Measurements from ENCODE around the gene XKR7. TPM values are rescaled to one million over a fixed set of nuclear protein-coding genes. Genes with fewer than 3 reads are reported as not detected.

Gene XKR7
- total and polyA plus RNA-seq, 4 donors: 0.02 to 0.12 (median 0.05) TPM

DNA sequence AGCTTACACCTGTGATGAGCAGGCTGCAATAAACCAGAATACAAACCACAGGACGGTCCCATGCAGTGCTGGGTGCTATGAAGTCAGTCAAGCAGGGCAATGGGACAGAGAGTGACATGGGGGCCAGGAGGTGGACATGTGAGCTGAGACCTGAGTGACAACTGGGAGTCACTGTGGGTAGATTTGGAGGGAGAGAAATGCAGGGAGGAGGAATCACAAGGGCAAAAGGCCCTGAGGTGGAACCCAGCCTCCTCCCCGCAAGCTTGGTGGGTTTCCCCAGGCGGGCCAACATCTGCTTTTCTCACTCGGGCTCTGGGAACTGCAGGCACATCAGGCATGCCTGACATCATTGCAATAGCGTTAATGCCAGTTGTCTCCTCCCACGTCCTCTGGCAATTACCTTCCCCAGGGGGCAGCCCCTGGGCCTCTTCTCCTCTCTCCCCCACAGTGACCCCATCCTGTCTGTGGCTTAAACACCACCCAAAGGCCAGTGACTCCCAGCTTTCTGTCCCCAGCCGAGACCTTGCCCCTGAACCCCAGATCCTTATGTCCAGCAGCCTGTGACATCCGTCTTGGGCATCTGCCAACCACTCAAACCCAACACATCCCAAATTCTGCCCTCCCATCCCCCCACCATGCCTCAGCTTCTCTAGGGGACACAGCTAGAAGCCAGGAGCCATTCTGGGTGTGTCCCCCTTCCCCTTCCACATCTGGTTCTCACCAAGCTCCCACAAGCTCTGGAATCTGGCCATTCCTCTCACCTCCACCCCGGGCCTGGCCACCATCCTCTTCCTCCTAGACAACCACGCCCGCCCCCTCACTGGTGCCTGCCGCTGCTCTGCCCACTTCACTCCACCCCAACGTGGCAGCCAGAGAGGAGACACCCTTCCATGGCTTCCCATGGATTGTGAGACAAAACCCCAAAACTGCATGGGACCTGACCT, 44.3 kb upstream of the XKR7 start:
- no peak overlapping the region for H3K4me3 ChIP-seq
- H3K4me1 ChIP-seq (ENCODE audit: control insufficient read depth in 5 of 5, insufficient read depth in 5 of 5, low read length in 5 of 5): no peaks in the 10 kb centered on the region
- no peak overlapping the region for H3K27ac ChIP-seq (ENCODE audit: low read depth in 1 of 2, low read length in 1 of 2)
- no peak for TF ChIP-seq CTCF (IDR thresholded peaks at IDR 0.05; ENCODE audit: control extremely low read depth, extremely low read depth)
- DNase-seq (no peak), ATAC-seq (ENCODE audit: insufficient read depth, low FRiP score) (no peak)
- H3K9me3 ChIP-seq (ENCODE audit: control insufficient read depth in 4 of 4, insufficient read depth in 3 of 4, low read length in 3 of 4): peaks cover 0 to 2% (median 0%) of the 10 kb centered on the region in 4 donors
- H3K9ac ChIP-seq (ENCODE audit: insufficient read depth in 1 of 2, low read length in 2 of 2): no peak overlapping the region
- H3K36me3 ChIP-seq (ENCODE audit: control insufficient read depth in 4 of 4, insufficient read depth in 4 of 4, low read length in 4 of 4): no peaks in the 10 kb centered on the region
- H3K27me3 ChIP-seq (ENCODE audit: control insufficient read depth in 3 of 3, insufficient read depth in 3 of 3, low read length in 2 of 3): no peaks in the 10 kb centered on the region
- 48 to 51% methylated on average over 13 of the region's 13 CpGs for WGBS, 2 donors

DNA sequence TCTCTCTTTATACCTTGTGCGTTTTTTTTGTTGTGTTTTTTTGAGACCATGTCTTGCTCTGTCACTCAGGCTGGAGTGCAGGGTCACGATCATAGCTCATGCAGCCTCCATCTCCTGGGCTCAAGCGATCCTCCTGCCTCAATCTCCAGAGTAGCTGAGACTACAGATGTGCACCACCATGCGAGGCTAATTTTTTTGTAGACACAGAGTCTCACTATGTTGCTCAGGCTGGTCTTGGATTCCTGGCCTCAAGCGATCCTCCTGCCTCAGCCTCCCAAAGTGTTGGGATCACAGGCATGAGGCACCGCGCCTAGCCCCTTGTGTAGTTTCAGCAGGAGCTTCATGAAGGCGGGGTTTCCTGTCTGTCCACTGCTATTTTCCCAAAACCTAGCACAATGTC, 43.4 kb upstream of the XKR7 start:
- no peak for TF ChIP-seq CTCF (IDR thresholded peaks at IDR 0.05; ENCODE audit: control extremely low read depth, extremely low read depth)
- H3K4me3 ChIP-seq: no peak overlapping the region
- no peak overlapping the region for H3K27ac ChIP-seq (ENCODE audit: low read depth in 1 of 2, low read length in 1 of 2)
- H3K9ac ChIP-seq (ENCODE audit: insufficient read depth in 1 of 2, low read length in 2 of 2): no peak overlapping the region
- no peaks in the 10 kb centered on the region for H3K36me3 ChIP-seq (ENCODE audit: control insufficient read depth in 4 of 4, insufficient read depth in 4 of 4, low read length in 4 of 4)
- peaks cover 0 to 2% (median 0%) of the 10 kb centered on the region in 4 donors for H3K9me3 ChIP-seq (ENCODE audit: control insufficient read depth in 4 of 4, insufficient read depth in 3 of 4, low read length in 3 of 4)
- ATAC-seq (ENCODE audit: insufficient read depth, low FRiP score) (no peak), DNase-seq (no peak)
- no peaks in the 10 kb centered on the region for H3K4me1 ChIP-seq (ENCODE audit: control insufficient read depth in 5 of 5, insufficient read depth in 5 of 5, low read length in 5 of 5)
- whole genome bisulfite sequencing, 2 donors: 93 to 94% methylated on average over 8 of the region's 8 CpGs
- H3K27me3 ChIP-seq (ENCODE audit: control insufficient read depth in 3 of 3, insufficient read depth in 3 of 3, low read length in 2 of 3): no peaks in the 10 kb centered on the region

DNA sequence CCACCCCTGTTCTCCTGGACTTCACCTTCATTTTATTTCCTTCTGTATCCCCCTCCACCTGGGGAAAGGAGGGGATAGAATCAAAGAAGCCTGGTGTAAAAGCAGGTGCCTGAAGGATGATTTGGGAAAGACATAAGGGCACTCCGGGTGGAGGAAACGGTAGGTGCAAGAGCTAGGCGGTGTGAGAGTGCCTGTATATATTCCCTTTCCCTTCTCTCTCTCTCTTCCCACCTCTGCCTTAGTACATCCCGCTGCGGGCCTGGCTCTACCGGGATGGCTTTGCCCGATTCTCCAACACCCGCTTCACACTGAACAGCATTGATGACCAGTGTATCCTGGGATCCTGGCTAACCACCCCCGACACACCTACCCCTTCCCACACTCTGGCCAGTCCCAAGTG, 42.3 kb upstream of the XKR7 start:
- Histone ChIP-seq H3K36me3 (ENCODE audit: control insufficient read depth in 4 of 4, insufficient read depth in 4 of 4, low read length in 4 of 4) (no peaks in the 10 kb centered on the region), H3K27ac (ENCODE audit: low read depth in 1 of 2, low read length in 1 of 2) (no peak overlapping the region), H3K27me3 (ENCODE audit: control insufficient read depth in 3 of 3, insufficient read depth in 3 of 3, low read length in 2 of 3) (no peaks in the 10 kb centered on the region), H3K9me3 (ENCODE audit: control insufficient read depth in 4 of 4, insufficient read depth in 3 of 4, low read length in 3 of 4) (no peaks in the 10 kb centered on the region), H3K4me3 (no peak overlapping the region), H3K4me1 (ENCODE audit: control insufficient read depth in 5 of 5, insufficient read depth in 5 of 5, low read length in 5 of 5) (no peaks in the 10 kb centered on the region), H3K9ac (ENCODE audit: insufficient read depth in 1 of 2, low read length in 2 of 2) (no peak overlapping the region)
- ATAC-seq (ENCODE audit: insufficient read depth, low FRiP score) (no peak), DNase-seq (no peak)
- WGBS, 2 donors: 63 to 86% methylated on average over 9 of the region's 9 CpGs
- TF ChIP-seq CTCF (IDR thresholded peaks at IDR 0.05; ENCODE audit: control extremely low read depth, extremely low read depth): no peak

Measured in lung (tissue), 12 donors.